ENCODE data around the gene PLPP4.

PLPP4 gene

GRCh38 chr10:120578890-120579289, 121.9 kb downstream of the PLPP4 start:
- no peak for TF ChIP-seq POU6F1 (CRISPR knock-in tag; IDR thresholded peaks at IDR 0.05; ENCODE audit: borderline replicate concordance, low read depth)
- ATAC-seq: no peak

- no peak for TF ChIP-seq ZNF8 (CRISPR knock-in tag; IDR thresholded peaks at IDR 0.05)
- no peak for TF ChIP-seq ISL1 (CRISPR knock-in tag; IDR thresholded peaks at IDR 0.05)
- TF ChIP-seq PATZ1 (CRISPR knock-in tag; IDR thresholded peaks at IDR 0.05; ENCODE audit: borderline replicate concordance): no peak
- TF ChIP-seq TSHZ2 (CRISPR knock-in tag; IDR thresholded peaks at IDR 0.05): no peak
- TF ChIP-seq ARNTL (CRISPR knock-in tag; IDR thresholded peaks at IDR 0.05; ENCODE audit: borderline replicate concordance, low read depth): no peak
- no peak for TF ChIP-seq RARB (CRISPR knock-in tag; IDR thresholded peaks at IDR 0.05)
- TF ChIP-seq ZFP3 (CRISPR knock-in tag; IDR thresholded peaks at IDR 0.05): no peak
- TF ChIP-seq TOX (CRISPR knock-in tag; IDR thresholded peaks at IDR 0.05; ENCODE audit: borderline replicate concordance): no peak
- no peak for TF ChIP-seq ESRRG (CRISPR knock-in tag; IDR thresholded peaks at IDR 0.05)
- ATAC-seq: peak; percentile 69
These were observed 124.2 kb downstream of the PLPP4 start for GRCh38 chr10:120580918-120581895.

- ATAC-seq: no peak
- TF ChIP-seq TCF4 (CRISPR knock-in tag; IDR thresholded peaks at IDR 0.05; ENCODE audit: borderline replicate concordance): no peak
- TF ChIP-seq ZNF70 (CRISPR knock-in tag; IDR thresholded peaks at IDR 0.05): no peak
- TF ChIP-seq ZNF8 (CRISPR knock-in tag; IDR thresholded peaks at IDR 0.05): no peak
- no peak for TF ChIP-seq POU6F1 (CRISPR knock-in tag; IDR thresholded peaks at IDR 0.05; ENCODE audit: borderline replicate concordance, low read depth)
- no peak for TF ChIP-seq CSRNP3 (CRISPR knock-in tag; IDR thresholded peaks at IDR 0.05)
- TF ChIP-seq GLIS3 (CRISPR knock-in tag; IDR thresholded peaks at IDR 0.05): no peak
- TF ChIP-seq BACH2 (CRISPR knock-in tag; IDR thresholded peaks at IDR 0.05; ENCODE audit: borderline replicate concordance): no peak
- TF ChIP-seq PPARA (CRISPR knock-in tag; IDR thresholded peaks at IDR 0.05; ENCODE audit: borderline replicate concordance): no peak
- TF ChIP-seq ZFP30 (CRISPR knock-in tag; IDR thresholded peaks at IDR 0.05): no peak
- TF ChIP-seq ZFP3 (CRISPR knock-in tag; IDR thresholded peaks at IDR 0.05): no peak
- TF ChIP-seq TSHZ2 (CRISPR knock-in tag; IDR thresholded peaks at IDR 0.05): no peak
- TF ChIP-seq ZNF565 (CRISPR knock-in tag; conservative IDR thresholded peaks at IDR 0.05; ENCODE audit: low read depth): no peak
- no peak for TF ChIP-seq ESRRG (CRISPR knock-in tag; IDR thresholded peaks at IDR 0.05)
- TF ChIP-seq TOX (CRISPR knock-in tag; IDR thresholded peaks at IDR 0.05; ENCODE audit: borderline replicate concordance): no peak
- TF ChIP-seq SNAI2 (CRISPR knock-in tag; IDR thresholded peaks at IDR 0.05): no peak
- no peak for TF ChIP-seq ZC3H10 (CRISPR knock-in tag; IDR thresholded peaks at IDR 0.05)
- TF ChIP-seq CREB5 (CRISPR knock-in tag; IDR thresholded peaks at IDR 0.05; ENCODE audit: low read depth): no peak
- TF ChIP-seq CSDC2 (CRISPR knock-in tag; IDR thresholded peaks at IDR 0.05): no peak
- TF ChIP-seq ARNTL (CRISPR knock-in tag; IDR thresholded peaks at IDR 0.05; ENCODE audit: borderline replicate concordance, low read depth): no peak
These were observed 125.7 kb downstream of the PLPP4 start for GRCh38 chr10:120582753-120583152.

All from SK-N-SH treated with all-trans-retinoic acid at 6 μM for 48 hours (cell line).